BE2C (cell line): ENCODE data around the gene PLCL2.

Experiments
- DNase-seq: peaks from one replicate; pipeline ENCODE4 v3.0.0-alpha.2; 2020
- H3K27me3 ChIP-seq: fragments of 250-450 bp; sonication (Bioruptor Pico); 2 replicates; pipeline ENCODE4 v1.5.1; 2020; ENCODE audit warnings: mild to moderate bottlenecking
- H3K36me3 ChIP-seq: fragments of 250-450 bp; sonication (Bioruptor Pico); 2 replicates; pipeline ENCODE4 v1.5.1; 2020; ENCODE audit warnings: mild to moderate bottlenecking
- H3K4me1 ChIP-seq: fragments of 250-450 bp; sonication (Bioruptor Pico); 2 replicates; pipeline ENCODE4 v1.5.1; 2020
- H3K4me3 ChIP-seq: 2 replicates; pipeline ENCODE4 v1.5.1; 2011; ENCODE audit warnings: low read depth, low read length
- H3K9me3 ChIP-seq: fragments of 250-450 bp; sonication (Bioruptor Pico); 2 replicates; pipeline ENCODE4 v1.5.1; 2020
- CTCF ChIP-seq: IDR thresholded peaks from 2 replicates; pipeline ENCODE4 v1.5.1; 2012; ENCODE audit warnings: mild to moderate bottlenecking, low read depth, low read length

Gene PLCL2

GRCh38 chr3:16913264-16913580, 28.5 kb downstream of the PLCL2 start:
- Histone ChIP-seq H3K9me3 (no peaks in the 10 kb centered on the region), H3K4me3 (no peak overlapping the region), H3K4me1 (no peaks in the 10 kb centered on the region), H3K27me3 (no peaks in the 10 kb centered on the region), H3K36me3 (no peaks in the 10 kb centered on the region)
- no peak for TF ChIP-seq CTCF
- no peak for DNase-seq

- H3K9me3 ChIP-seq, result no peaks in the 10 kb centered on the region
- TF ChIP-seq CTCF, result no peak
- no peaks in the 10 kb centered on the region for H3K27me3 ChIP-seq
- H3K36me3 ChIP-seq, result no peaks in the 10 kb centered on the region
- no peak overlapping the region for H3K4me3 ChIP-seq
- DNase-seq, result no peak
- no peaks in the 10 kb centered on the region for H3K4me1 ChIP-seq
Measured at GRCh38 chr3:16916840-16917239, 32.1 kb downstream of the PLCL2 start.

GRCh38 chr3:16917256-16917935, 32.6 kb downstream of the PLCL2 start:
- no peak for TF ChIP-seq CTCF
- H3K27me3 ChIP-seq, result no peaks in the 10 kb centered on the region
- no peaks in the 10 kb centered on the region for H3K4me1 ChIP-seq
- DNase-seq, result no peak
- no peak overlapping the region for H3K4me3 ChIP-seq
- H3K9me3 ChIP-seq, result no peaks in the 10 kb centered on the region
- H3K36me3 ChIP-seq, result no peaks in the 10 kb centered on the region

GRCh38 chr3:16917980-16918682, 33.4 kb downstream of the PLCL2 start:
- no peaks in the 10 kb centered on the region for H3K4me1 ChIP-seq
- no peaks in the 10 kb centered on the region for H3K27me3 ChIP-seq

DNA sequence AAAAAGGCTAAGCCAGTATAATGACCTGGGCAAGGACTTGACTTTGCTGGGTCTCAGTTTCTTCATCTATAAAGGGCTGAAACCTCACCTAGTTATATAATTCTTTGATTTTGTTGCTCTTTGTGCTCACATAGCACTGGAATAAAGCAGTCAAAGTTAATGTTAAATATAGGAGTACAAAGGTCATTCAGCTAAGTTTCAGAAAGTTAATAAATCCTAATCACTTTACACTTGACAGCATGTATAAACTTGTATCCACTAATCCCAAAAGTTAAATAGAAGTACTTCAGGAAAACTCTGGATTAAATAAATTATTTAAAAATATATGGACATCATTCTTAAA, 33.9 kb downstream of the PLCL2 start:
- DNase-seq, result no peak
- Histone ChIP-seq H3K9me3 (no peaks in the 10 kb centered on the region), H3K27me3 (no peaks in the 10 kb centered on the region), H3K36me3 (no peaks in the 10 kb centered on the region), H3K4me3 (no peak overlapping the region), H3K4me1 (no peaks in the 10 kb centered on the region)
- no peak for TF ChIP-seq CTCF

More at GRCh38 chr3:16917980-16918682, 33.4 kb downstream of the PLCL2 start:
- DNase-seq, result no peak
- Histone ChIP-seq H3K9me3 (no peaks in the 10 kb centered on the region), H3K4me3 (no peak overlapping the region), H3K36me3 (no peaks in the 10 kb centered on the region)
- TF ChIP-seq CTCF, result no peak

GRCh38 chr3:16923112-16923511, 38.4 kb downstream of the PLCL2 start:
- no peaks in the 10 kb centered on the region for H3K27me3 ChIP-seq
- H3K36me3 ChIP-seq, result no peaks in the 10 kb centered on the region
- TF ChIP-seq CTCF, result no peak
- no peak overlapping the region for H3K4me3 ChIP-seq
- H3K9me3 ChIP-seq, result no peaks in the 10 kb centered on the region
- no peak for DNase-seq
- H3K4me1 ChIP-seq, result no peaks in the 10 kb centered on the region
